ENCODE measurements around the gene TULP3. TPM values are rescaled to one million over a fixed set of nuclear protein-coding genes. Genes with fewer than 3 reads are reported as not detected.

TULP3 gene
- total and polyA plus RNA-seq, 10 of the 15 experiments (the other 5 are each of a cell fraction or from before 2014, with no cell fraction given), result 3.1 to 10.4 (median 8.1) TPM

DNA sequence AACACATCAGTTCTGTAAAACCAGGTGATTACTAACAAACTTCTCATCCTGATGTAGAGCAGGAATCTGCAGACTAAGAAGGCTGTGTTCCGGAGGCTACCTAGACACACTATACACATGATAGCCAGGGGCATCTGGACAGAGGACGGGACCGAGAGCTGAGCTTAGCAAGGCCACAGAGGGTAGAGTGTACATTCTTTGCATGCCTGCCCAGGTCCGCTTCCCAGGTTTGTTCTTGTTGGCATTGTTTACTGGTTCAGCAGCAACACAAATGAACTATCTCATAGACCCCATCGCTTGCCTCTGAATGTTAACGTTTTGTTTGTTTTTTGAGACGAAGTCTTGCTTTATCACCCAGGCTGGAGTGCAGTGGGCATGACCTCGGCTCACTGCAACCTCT is 50.8 kb downstream of the TULP3 start:
- RAD21 ChIA-PET (ENCODE audit: unreplicated experiment), result no interaction called here
- H3K4me2 ChIP-seq (ENCODE audit: control insufficient read depth, insufficient read depth), result no peak overlapping the region
- no peak for TF ChIP-seq MYB (IDR thresholded peaks at IDR 0.05; ENCODE audit: borderline replicate concordance, low read depth, low read length)
- no peak for TF ChIP-seq PML (IDR thresholded peaks at IDR 0.05; ENCODE audit: low read length)
- no peak for TF ChIP-seq MYC (IDR thresholded peaks at IDR 0.05; ENCODE audit: insufficient read depth, insufficient read length, insufficient replicate concordance, low read length, severe bottlenecking)
- TF ChIP-seq, protein P1, sequence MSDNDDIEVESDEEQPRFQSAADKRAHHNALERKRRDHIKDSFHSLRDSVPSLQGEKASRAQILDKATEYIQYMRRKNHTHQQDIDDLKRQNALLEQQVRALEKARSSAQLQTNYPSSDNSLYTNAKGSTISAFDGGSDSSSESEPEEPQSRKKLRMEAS (IDR thresholded peaks at IDR 0.05; ENCODE audit: low read depth, low read length), result no peak
- no peak for TF ChIP-seq SUPT20H (IDR thresholded peaks at IDR 0.05; ENCODE audit: borderline replicate concordance, control insufficient read depth, low read depth, low read length)
- TF ChIP-seq RAD21 (IDR thresholded peaks at IDR 0.05; ENCODE audit: insufficient read depth, low read depth, low read length), result no peak
- TF ChIP-seq, protein P2, sequence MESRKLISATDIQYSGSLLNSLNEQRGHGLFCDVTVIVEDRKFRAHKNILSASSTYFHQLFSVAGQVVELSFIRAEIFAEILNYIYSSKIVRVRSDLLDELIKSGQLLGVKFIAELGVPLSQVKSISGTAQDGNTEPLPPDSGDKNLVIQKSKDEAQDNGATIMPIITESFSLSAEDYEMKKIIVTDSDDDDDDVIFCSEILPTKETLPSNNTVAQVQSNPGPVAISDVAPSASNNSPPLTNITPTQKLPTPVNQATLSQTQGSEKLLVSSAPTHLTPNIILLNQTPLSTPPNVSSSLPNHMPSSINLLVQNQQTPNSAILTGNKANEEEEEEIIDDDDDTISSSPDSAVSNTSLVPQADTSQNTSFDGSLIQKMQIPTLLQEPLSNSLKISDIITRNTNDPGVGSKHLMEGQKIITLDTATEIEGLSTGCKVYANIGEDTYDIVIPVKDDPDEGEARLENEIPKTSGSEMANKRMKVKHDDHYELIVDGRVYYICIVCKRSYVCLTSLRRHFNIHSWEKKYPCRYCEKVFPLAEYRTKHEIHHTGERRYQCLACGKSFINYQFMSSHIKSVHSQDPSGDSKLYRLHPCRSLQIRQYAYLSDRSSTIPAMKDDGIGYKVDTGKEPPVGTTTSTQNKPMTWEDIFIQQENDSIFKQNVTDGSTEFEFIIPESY (IDR thresholded peaks at IDR 0.05), result no peak
- no peak for TF ChIP-seq EGR1 (IDR thresholded peaks at IDR 0.05; ENCODE audit: borderline replicate concordance in 1 of 2, low read depth in 2 of 2, low read length in 2 of 2)
- no peak for TF ChIP-seq NR2C2 (IDR thresholded peaks at IDR 0.05; ENCODE audit: borderline replicate concordance, control insufficient read depth, insufficient read length, low read depth)
- no peak for TF ChIP-seq HDGF (IDR thresholded peaks at IDR 0.05)
- TF ChIP-seq, protein P3, sequence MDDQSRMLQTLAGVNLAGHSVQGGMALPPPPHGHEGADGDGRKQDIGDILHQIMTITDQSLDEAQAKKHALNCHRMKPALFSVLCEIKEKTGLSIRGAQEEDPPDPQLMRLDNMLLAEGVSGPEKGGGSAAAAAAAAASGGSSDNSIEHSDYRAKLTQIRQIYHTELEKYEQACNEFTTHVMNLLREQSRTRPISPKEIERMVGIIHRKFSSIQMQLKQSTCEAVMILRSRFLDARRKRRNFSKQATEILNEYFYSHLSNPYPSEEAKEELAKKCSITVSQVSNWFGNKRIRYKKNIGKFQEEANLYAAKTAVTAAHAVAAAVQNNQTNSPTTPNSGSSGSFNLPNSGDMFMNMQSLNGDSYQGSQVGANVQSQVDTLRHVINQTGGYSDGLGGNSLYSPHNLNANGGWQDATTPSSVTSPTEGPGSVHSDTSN (IDR thresholded peaks at IDR 0.05; ENCODE audit: insufficient replicate concordance, low read depth, low read length), result no peak
- no peak for TF ChIP-seq RELA (IDR thresholded peaks at IDR 0.05; ENCODE audit: borderline replicate concordance, partially characterized antibody)
- no peak for TF ChIP-seq ZNF384 (IDR thresholded peaks at IDR 0.05; ENCODE audit: borderline replicate concordance, low read depth, low read length)
- TF ChIP-seq NRF1 (conservative IDR thresholded peaks at IDR 0.05; ENCODE audit: low read depth, low read length), result no peak
- TF ChIP-seq, protein P4, sequence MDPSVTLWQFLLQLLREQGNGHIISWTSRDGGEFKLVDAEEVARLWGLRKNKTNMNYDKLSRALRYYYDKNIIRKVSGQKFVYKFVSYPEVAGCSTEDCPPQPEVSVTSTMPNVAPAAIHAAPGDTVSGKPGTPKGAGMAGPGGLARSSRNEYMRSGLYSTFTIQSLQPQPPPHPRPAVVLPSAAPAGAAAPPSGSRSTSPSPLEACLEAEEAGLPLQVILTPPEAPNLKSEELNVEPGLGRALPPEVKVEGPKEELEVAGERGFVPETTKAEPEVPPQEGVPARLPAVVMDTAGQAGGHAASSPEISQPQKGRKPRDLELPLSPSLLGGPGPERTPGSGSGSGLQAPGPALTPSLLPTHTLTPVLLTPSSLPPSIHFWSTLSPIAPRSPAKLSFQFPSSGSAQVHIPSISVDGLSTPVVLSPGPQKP (IDR thresholded peaks at IDR 0.05; ENCODE audit: low read depth, low read length), result no peak
- no peak for TF ChIP-seq SREBF1 (IDR thresholded peaks at IDR 0.05; ENCODE audit: low read length)
- no peak for TF ChIP-seq WRNIP1 (IDR thresholded peaks at IDR 0.05; ENCODE audit: borderline replicate concordance, low read depth, low read length)
- no peak for TF ChIP-seq GATAD2B (conservative IDR thresholded peaks at IDR 0.05; ENCODE audit: low read depth)
- H3K4me1 ChIP-seq (ENCODE audit: control insufficient read depth, insufficient read depth, low read length), result no peaks in the 10 kb centered on the region
- no peak overlapping the region for H3K4me3 ChIP-seq
- no TSS peak for BruUV-seq (replicated peaks)
- POLR2A ChIA-PET, result no interaction called here
- H3K9ac ChIP-seq (ENCODE audit: control insufficient read depth, insufficient read depth, low read length), result no peak overlapping the region
- SMC1A ChIA-PET (ENCODE audit: uncharacterized antibody, unreplicated experiment), result no interaction called here
- ATAC-seq, result no peak
- no peaks in the 10 kb centered on the region for H3K9me3 ChIP-seq (replicated peaks; ENCODE audit: control insufficient read depth, insufficient read depth, low read length)
- no peaks in the 10 kb centered on the region for H4K20me1 ChIP-seq (ENCODE audit: control insufficient read depth, insufficient read depth)
- in situ Hi-C loops (cut with MboI) (no loop called here), intact Hi-C loops (cut with micrococcal nuclease; ENCODE audit: unreplicated experiment) (no loop called here)
- no peak overlapping the region for H2AFZ ChIP-seq (ENCODE audit: control insufficient read depth, low read depth, low read length)
- H3K36me3 ChIP-seq (ENCODE audit: control insufficient read depth in 2 of 2, insufficient read depth in 2 of 2, low read length in 1 of 2), result peaks cover 0 to 4% of the 10 kb centered on the region in 2 experiments; a peak in 3 of 4 replicates
- H3K27ac ChIP-seq (ENCODE audit: control insufficient read depth, insufficient read depth), result no peak overlapping the region
- FAIRE-seq, result no peak
- WGBS (ENCODE audit: insufficient coverage, insufficient replicate concordance, low lambda C conversion rate, missing lambda C conversion rate), result 88% methylated on average over 8 of the region's 8 CpGs
- CTCF ChIA-PET, result interaction anchor here (0.7 to 1.2 kb wide), 3 partner anchors 36 to 88 kb away, joined by 3 read pairs; no protein-coding TSS in a partner anchor
- H3K79me2 ChIP-seq (ENCODE audit: control insufficient read depth, insufficient read depth, low read length), result no peaks in the 10 kb centered on the region
- DNase-seq (ENCODE audit: low read depth, low spot score), result no peak
- no peaks in the 10 kb centered on the region for H3K27me3 ChIP-seq (replicated peaks in 1 of 2; ENCODE audit: control insufficient read depth in 2 of 2, insufficient read depth in 2 of 2, low read length in 1 of 2)
